Endothelial cell of umbilical vein (primary cell): ENCODE results near the gene CCND1. TPM values are rescaled to one million over a fixed set of nuclear protein-coding genes. Genes with fewer than 3 reads are reported as not detected.

Experiments used
- BruUV-seq: library from RNA; stranded (reverse); fragments of 400-500 nt; replicated peaks from 2 replicates; lab custom pipeline; 2021; lab: Mats Ljungman, UMichigan
- CTCF ChIA-PET: fragments of 300-600, 350-600 bp; sonication (Branson Sonifier 250); formaldehyde crosslinking; loops from one replicate; lab custom pipeline; 2021; ENCODE audit warnings: antibody characterized with exemption, inconsistent platforms; lab: Charles Lee
- POLR2A ChIA-PET: fragments of 300-600, 350-600 bp; sonication (Branson Sonifier 250); formaldehyde crosslinking; loops from one replicate; lab custom pipeline; 2021; ENCODE audit warnings: antibody characterized with exemption, inconsistent platforms; lab: Charles Lee
- DNase-seq: peaks from one replicate; pipeline ENCODE4 v3.0.0-alpha.2; 2011; ENCODE audit warnings: low read depth, low spot score
- FAIRE-seq: peaks from 2 replicates; lab custom pipeline; 2011; peaks lifted over from hg19 to GRCh38; lab: Jason Lieb, UNC
- H2AFZ ChIP-seq: 2 replicates; pipeline ENCODE4 v1.6.0; 2012; ENCODE audit warnings: low read depth, low read length, control low read depth, inconsistent platforms
- H3K27ac ChIP-seq: 2 replicates; pipeline ENCODE4 v1.5.1; 2011; ENCODE audit warnings: low read depth, mild to moderate bottlenecking, control low read depth, low read length, moderate library complexity; ENCODE audit not compliant: insufficient read depth
- H3K27me3 ChIP-seq, 2 experiments: 2 replicates each; pipeline versions ENCODE4 v1.6.0 to v1.6.1; 2011; ENCODE audit warnings: low read length in 2 of 2, mixed read lengths in 1 of 2; ENCODE audit not compliant: control insufficient read depth in 2 of 2, insufficient read depth in 2 of 2
- H3K36me3 ChIP-seq, 2 experiments: 2 replicates in 1 of 2; 3 replicates in 1 of 2; pipeline ENCODE4 v1.5.1; 2011; ENCODE audit warnings: low read length in 2 of 2, mild to moderate bottlenecking in 1 of 2, moderate library complexity in 1 of 2; ENCODE audit not compliant: control insufficient read depth in 2 of 2, insufficient read depth in 2 of 2; ENCODE audit errors: extremely low read depth in 1 of 2
- H3K4me1 ChIP-seq: 3 replicates; pipeline ENCODE4 v1.5.1; 2011; ENCODE audit warnings: mild to moderate bottlenecking, low read length; ENCODE audit not compliant: control insufficient read depth, insufficient read depth; ENCODE audit errors: extremely low read depth
- H3K4me2 ChIP-seq: 2 replicates; pipeline ENCODE4 v1.6.1; 2011; ENCODE audit warnings: low read length, control low read depth, mixed read lengths; ENCODE audit not compliant: insufficient read depth
- H3K4me3 ChIP-seq, 3 experiments: fragments of 200-600 bp in 1 of 3; sonication (generic), shearing (Covaris generic) in 1 of 3; replicated peaks in 1 of 3; 2 replicates each; pipeline ENCODE4 v1.5.1; 2011 to 2016; ENCODE audit warnings: control low read depth in 3 of 3, low read length in 3 of 3, mild to moderate bottlenecking in 2 of 3, inconsistent platforms in 1 of 3, low read depth in 1 of 3, moderate library complexity in 1 of 3; ENCODE audit not compliant: insufficient read depth in 1 of 3
- H3K79me2 ChIP-seq: 2 replicates; pipeline ENCODE4 v1.6.0; 2012; ENCODE audit warnings: low read length, inconsistent platforms; ENCODE audit not compliant: control insufficient read depth, insufficient read depth
- H3K9ac ChIP-seq: replicated peaks from 2 replicates; pipeline ENCODE3; 2011; ENCODE audit warnings: low read length, control low read depth; ENCODE audit not compliant: insufficient read depth; ENCODE audit errors: extremely low read depth
- H3K9me1 ChIP-seq: replicated peaks from 3 replicates; pipeline ENCODE4 v1.6.0; 2011; ENCODE audit warnings: mild to moderate bottlenecking, low read length; ENCODE audit not compliant: control insufficient read depth, insufficient read depth; ENCODE audit errors: extremely low read depth
- H3K9me3 ChIP-seq: replicated peaks from 2 replicates; pipeline ENCODE4 v1.5.1; 2012; ENCODE audit warnings: low read length, inconsistent platforms; ENCODE audit not compliant: control insufficient read depth, insufficient read depth
- H4K20me1 ChIP-seq: replicated peaks from 2 replicates; pipeline ENCODE3; 2011; ENCODE audit warnings: mild to moderate bottlenecking, low read length; ENCODE audit not compliant: control insufficient read depth, insufficient read depth; ENCODE audit errors: extremely low read depth
- CTCF ChIP-seq, 2 donors: IDR thresholded peaks; 1 replicate in 1 of 2; 2 replicates in 1 of 2; pipeline ENCODE4 v1.5.1; 2011; ENCODE audit warnings: low read length in 2 of 2, mild to moderate bottlenecking in 2 of 2, moderate library complexity in 2 of 2, control low read depth in 1 of 2, inconsistent platforms in 1 of 2, low read depth in 1 of 2; ENCODE audit not compliant: insufficient read depth in 1 of 2; ENCODE audit errors: extremely low read depth in 1 of 2
- EZH2 ChIP-seq: IDR thresholded peaks from 2 replicates; pipeline ENCODE4 v1.6.1; 2012; ENCODE audit warnings: borderline replicate concordance, low read depth, mild to moderate bottlenecking, moderate library complexity, low read length, inconsistent platforms; ENCODE audit not compliant: severe bottlenecking
- FOS ChIP-seq: IDR thresholded peaks from 2 replicates; pipeline ENCODE4 v1.6.1; 2011; ENCODE audit warnings: mild to moderate bottlenecking, low read length, moderate library complexity, borderline replicate concordance; ENCODE audit not compliant: insufficient read depth
- GATA2 ChIP-seq: IDR thresholded peaks from 2 replicates; pipeline ENCODE4 v1.7.0; 2011; ENCODE audit warnings: low read depth, mild to moderate bottlenecking, moderate library complexity, mixed read lengths, low read length; ENCODE audit not compliant: insufficient read length, insufficient read depth
- JUN ChIP-seq: IDR thresholded peaks from 2 replicates; pipeline ENCODE4 v1.6.1; 2011; ENCODE audit warnings: borderline replicate concordance, low read depth; ENCODE audit not compliant: insufficient read length, insufficient read depth
- MAX ChIP-seq: IDR thresholded peaks from 2 replicates; pipeline ENCODE4 v1.6.1; 2011; ENCODE audit not compliant: insufficient read depth, insufficient read length
- POLR2A ChIP-seq: IDR thresholded peaks from 2 replicates; pipeline ENCODE4 v1.6.1; 2012; ENCODE audit warnings: low read depth, mild to moderate bottlenecking, control low read depth, low read length
- POLR2AphosphoS5 ChIP-seq: IDR thresholded peaks from 2 replicates; pipeline ENCODE4 v1.6.1; 2012; ENCODE audit warnings: low read depth, mild to moderate bottlenecking, control low read depth, low read length, moderate library complexity; ENCODE audit not compliant: insufficient read depth
- dilution Hi-C: fragments of 300-500 bp; cut with MboI; formaldehyde crosslinking; loops from one replicate; pipeline ENCODE4 v1.15.0; 2019; ENCODE audit warnings: low sequenced_read_pairs; ENCODE audit not compliant: extremely low pct_ligation_motif_present
- intact Hi-C: fragments of 100-400 bp; cut with micrococcal nuclease; formaldehyde crosslinking; loops from one replicate; pipeline ENCODE4 v1.10.0; 2022
- polyA plus RNA-seq, 4 experiments: library from polyadenylated mRNA; depleted of rRNA in 3 of 4; stranded (reverse) in 3 of 4; unstranded in 1 of 4; fragments of >200 nt; gene quantifications; 2 replicates each; pipeline versions ENCODE4 v1.2.1 to v1.2.3, GENCODE V29; 2011 to 2012; ENCODE audit warnings: missing spikeins in 1 of 4
- total RNA-seq: library from RNA; stranded (reverse); gene quantifications from 2 replicates; pipeline ENCODE4 v1.2.3, GENCODE V29; 2021

Gene CCND1
- total and polyA plus RNA-seq, 2 donors (not counting 3 experiments of a cell fraction or from before 2014, with no cell fraction given) = 98.7 to 370 TPM

GRCh38 chr11:69653406-69653960, 12.5 kb downstream of the CCND1 start:
- Histone ChIP-seq H3K9me3 (no peaks in the 10 kb centered on the region), H3K9me1 (no peaks in the 10 kb centered on the region), H3K27me3 (no peaks in the 10 kb centered on the region), H3K4me2 (no peak overlapping the region), H3K9ac (no peak overlapping the region), H2AFZ (no peak overlapping the region), H3K4me1 (peaks cover 3% of the 10 kb centered on the region), H4K20me1 (no peaks in the 10 kb centered on the region), H3K36me3 (peaks cover 21 to 26% of the 10 kb centered on the region in 2 experiments), H3K27ac (no peak overlapping the region), H3K4me3 (no peak overlapping the region), H3K79me2 (peaks cover 16% of the 10 kb centered on the region)
- no peak for TF ChIP-seq GATA2
- TF ChIP-seq MAX = no peak
- no peak for TF ChIP-seq POLR2AphosphoS5
- TF ChIP-seq JUN = no peak
- TF ChIP-seq FOS = no peak
- no peak for TF ChIP-seq POLR2A
- no peak for TF ChIP-seq EZH2
- no peak for TF ChIP-seq CTCF (IDR thresholded peaks at IDR 0.05; ENCODE audit: extremely low read depth in 1 of 2, insufficient read depth in 1 of 2, low read depth in 1 of 2, low read length in 2 of 2)
- POLR2A ChIA-PET = no interaction called here
- dilution Hi-C loops = loop anchor here (25.0 kb wide), 1 partner anchor 541 kb away; no protein-coding TSS in a partner anchor
- intact Hi-C loops = no loop called here
- no peak for DNase-seq
- FAIRE-seq = no peak
- no TSS peak for BruUV-seq
- CTCF ChIA-PET = interaction anchor here (0.9 to 1.8 kb wide), 4 partner anchors 9 to 552 kb away, joined by 3 to 4 read pairs (median 4); no protein-coding TSS in a partner anchor
